Thyroid gland (tissue), 4 donors: ENCODE data around the gene PLEKHN1. TPM values are rescaled to one million over a fixed set of nuclear protein-coding genes. Genes with fewer than 3 reads are reported as not detected.

Experiments
- DNase-seq, 2 donors: peaks; one replicate each; pipeline ENCODE4 v3.0.0-alpha.2; 2019
- H3K27ac ChIP-seq, 3 donors: fragments of 200-600 bp; sonication (generic); 1 replicate in 2 of 3; 2 replicates in 1 of 3; pipeline ENCODE4 v1.5.1; 2016 to 2019; ENCODE audit warnings: mild to moderate bottlenecking in 1 of 3, moderate library complexity in 1 of 3
- H3K27me3 ChIP-seq: fragments of 200-600 bp; sonication (generic); one replicate; pipeline ENCODE4 v1.5.1; 2019
- H3K36me3 ChIP-seq, 2 donors: fragments of 200-600 bp; sonication (generic); one replicate each; pipeline ENCODE4 v1.5.1; 2016 to 2019
- H3K4me1 ChIP-seq, 2 donors: fragments of 200-600 bp; sonication (generic); one replicate each; pipeline ENCODE4 v1.5.1; 2017 to 2019
- H3K4me3 ChIP-seq, 3 donors: fragments of 200-600 bp; sonication (generic); replicated peaks in 1 of 3; 1 replicate in 2 of 3; 2 replicates in 1 of 3; pipeline ENCODE4 v1.5.1; 2016; ENCODE audit warnings: mild to moderate bottlenecking in 1 of 3
- H3K9me3 ChIP-seq: fragments of 200-600 bp; sonication (generic); one replicate; pipeline ENCODE4 v1.5.1; 2017
- CTCF ChIP-seq, 6 experiments: fragments of 200-600 bp in 3 of 6; fragments of 450-650 bp in 3 of 6; sonication (generic) in 3 of 6; IDR thresholded peaks; one replicate each; pipeline ENCODE4 v1.5.1; 2016 to 2019; ENCODE audit warnings: antibody characterized with exemption in 6 of 6, mild to moderate bottlenecking in 2 of 6, inconsistent platforms in 1 of 6, moderate library complexity in 1 of 6
- POLR2A ChIP-seq, 2 donors: fragments of 450-650 bp; IDR thresholded peaks; one replicate each; pipeline ENCODE4 v1.6.1; 2017; ENCODE audit warnings: antibody characterized with exemption in 2 of 2, mild to moderate bottlenecking in 2 of 2, moderate library complexity in 1 of 2
- WGBS, 2 donors: methylation state at CpG; one replicate each; pipeline ENCODE4 v1.1.5; 2017; 5-methylcytosine and 5-hydroxymethylcytosine counted together
- intact Hi-C: fragments of 100-400 bp; cut with DNase I; formaldehyde crosslinking; loops from one replicate; pipeline ENCODE4 v1.15.1; 2023
- total RNA-seq, 4 donors: library from RNA; depleted of rRNA; stranded (reverse); fragments of >200 nt; gene quantifications; one replicate each; pipeline ENCODE4 v1.2.3, GENCODE V29; 2016

The PLEKHN1 gene
- total RNA-seq, 4 donors from 2014 or later: 0.25 to 0.27 TPM; not detected in 2

GRCh38 chr1:980137-980571, 13.9 kb downstream of the PLEKHN1 start:
- Histone ChIP-seq H3K36me3 (no peaks in the 10 kb centered on the region), H3K27ac (no peak overlapping the region), H3K4me1 (peaks cover 0 to 9% of the 10 kb centered on the region in 2 donors), H3K4me3 (no peak overlapping the region), H3K27me3 (no peaks in the 10 kb centered on the region), H3K9me3 (no peaks in the 10 kb centered on the region)
- DNase-seq: no peak
- TF ChIP-seq CTCF (IDR thresholded peaks at IDR 0.05): no peak
- no peak for TF ChIP-seq POLR2A (IDR thresholded peaks at IDR 0.05)
- intact Hi-C loops: no loop called here
- WGBS, 2 donors: 60% methylated on average over 1 of the region's 13 CpGs; no CpG with 5 or more reads in 1 of the 2 donors

GRCh38 chr1:980602-981395, 14.5 kb downstream of the PLEKHN1 start:
- Histone ChIP-seq H3K4me3 (no peak overlapping the region), H3K27ac (no peak overlapping the region), H3K36me3 (no peaks in the 10 kb centered on the region), H3K9me3 (no peaks in the 10 kb centered on the region), H3K27me3 (no peaks in the 10 kb centered on the region), H3K4me1 (peaks cover 0 to 6% of the 10 kb centered on the region in 2 donors)
- DNase-seq: no peak
- intact Hi-C loops: no loop called here
- 75 to 84% methylated on average over 11 to 26 of the region's 35 CpGs for WGBS, 2 donors
- TF ChIP-seq CTCF (IDR thresholded peaks at IDR 0.05) (no peak), POLR2A (IDR thresholded peaks at IDR 0.05) (no peak)

- Histone ChIP-seq H3K4me3 (no peak overlapping the region), H3K9me3 (no peaks in the 10 kb centered on the region), H3K27me3 (no peaks in the 10 kb centered on the region), H3K36me3 (no peaks in the 10 kb centered on the region), H3K4me1 (no peaks in the 10 kb centered on the region), H3K27ac (no peak overlapping the region)
- 83% methylated on average over 7 of the region's 21 CpGs; no CpG with 5 or more reads in 1 of the 2 donors for WGBS, 2 donors
- DNase-seq: no peak
- TF ChIP-seq CTCF (IDR thresholded peaks at IDR 0.05) (no peak), POLR2A (IDR thresholded peaks at IDR 0.05) (no peak)
- intact Hi-C loops: no loop called here
Observed at GRCh38 chr1:981491-981954, 15.2 kb downstream of the PLEKHN1 start.

- Histone ChIP-seq H3K4me3 (no peak within 1 kb of the TSS), H3K4me1 (no peaks in the 10 kb centered on the region), H3K27me3 (no peaks in the 10 kb centered on the region), H3K9me3 (no peaks in the 10 kb centered on the region), H3K27ac (no peak within 1 kb of the TSS), H3K36me3 (no peaks in the 10 kb centered on the region)
- DNase-seq: no peak
- no peak for TF ChIP-seq POLR2A (IDR thresholded peaks at IDR 0.05)
- intact Hi-C loops: loop anchor here (2.0 kb wide), 1 partner anchor 85 kb away; no protein-coding TSS in a partner anchor
- WGBS, 2 donors: 60 to 64% methylated on average over 15 to 24 of the region's 28 CpGs
Observed at GRCh38 chr1:981955-982558, 15.8 kb downstream of the PLEKHN1 start, which contains the start of gene PERM1. TSS of gene PERM1 (minus strand) at chr1:982093. CDS start at chr1:981029, 1,064 bp downstream.

GRCh38 chr1:982765-983436, 16.6 kb downstream of the PLEKHN1 start:
- H3K4me3 ChIP-seq: no peak overlapping the region
- no peaks in the 10 kb centered on the region for H3K36me3 ChIP-seq
- no peaks in the 10 kb centered on the region for H3K27me3 ChIP-seq
- no peak overlapping the region for H3K27ac ChIP-seq
- H3K9me3 ChIP-seq: no peaks in the 10 kb centered on the region
- intact Hi-C loops: loop anchor here (2.0 kb wide), 1 partner anchor 84 kb away; no protein-coding TSS in a partner anchor
- no peak for DNase-seq
- H3K4me1 ChIP-seq: no peaks in the 10 kb centered on the region
- 78 to 83% methylated on average over 24 to 43 of the region's 43 CpGs for WGBS, 2 donors
- TF ChIP-seq POLR2A (IDR thresholded peaks at IDR 0.05): no peak
- TF ChIP-seq CTCF (IDR thresholded peaks at IDR 0.05): no peak
